ENCODE data around the gene RPS19.
A peak's percentile ranks its signal among the peaks of the same experiment; 100 is the strongest.
"Not testable (repeated sequence)": the region's sequence is repeated elsewhere in the genome, so short reads cannot be mapped to it uniquely, and the experiment has no call there.

The RPS19 gene

DNA sequence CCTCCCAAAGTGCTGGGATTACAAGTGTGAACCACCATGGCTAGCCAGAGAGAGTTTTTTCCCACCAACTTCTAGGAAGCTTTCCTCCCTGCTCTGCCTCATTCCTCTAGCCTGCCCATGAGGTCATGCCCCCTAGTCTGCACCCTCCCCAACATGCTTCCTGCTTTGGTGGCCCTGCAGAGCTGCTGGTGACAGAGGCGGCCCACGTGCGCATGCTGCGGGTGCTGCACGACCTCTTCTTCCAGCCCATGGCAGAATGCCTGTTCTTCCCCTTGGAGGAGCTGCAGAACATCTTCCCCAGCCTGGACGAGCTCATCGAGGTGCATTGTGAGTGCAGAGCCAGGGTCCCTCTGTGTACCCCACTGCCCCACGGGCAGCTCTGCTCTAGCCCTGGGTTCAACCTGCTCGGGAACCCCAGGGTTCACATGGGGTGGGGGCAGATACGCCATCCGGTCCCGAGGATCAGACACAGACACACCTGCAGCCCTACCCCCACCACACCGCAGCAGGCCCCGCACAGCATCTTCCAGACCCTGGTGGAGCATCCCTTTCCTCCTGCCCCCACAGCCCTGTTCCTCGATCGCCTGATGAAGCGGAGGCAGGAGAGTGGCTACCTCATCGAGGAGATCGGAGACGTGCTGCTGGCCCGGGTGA, 41.8 kb downstream of the RPS19 start:
- ATAC-seq = no peak
- no peak for DNase-seq

- DNase-seq (no peak), ATAC-seq (no peak)
Measured at GRCh38 chr19:41902594-41902993, 42.5 kb downstream of the RPS19 start.

DNA sequence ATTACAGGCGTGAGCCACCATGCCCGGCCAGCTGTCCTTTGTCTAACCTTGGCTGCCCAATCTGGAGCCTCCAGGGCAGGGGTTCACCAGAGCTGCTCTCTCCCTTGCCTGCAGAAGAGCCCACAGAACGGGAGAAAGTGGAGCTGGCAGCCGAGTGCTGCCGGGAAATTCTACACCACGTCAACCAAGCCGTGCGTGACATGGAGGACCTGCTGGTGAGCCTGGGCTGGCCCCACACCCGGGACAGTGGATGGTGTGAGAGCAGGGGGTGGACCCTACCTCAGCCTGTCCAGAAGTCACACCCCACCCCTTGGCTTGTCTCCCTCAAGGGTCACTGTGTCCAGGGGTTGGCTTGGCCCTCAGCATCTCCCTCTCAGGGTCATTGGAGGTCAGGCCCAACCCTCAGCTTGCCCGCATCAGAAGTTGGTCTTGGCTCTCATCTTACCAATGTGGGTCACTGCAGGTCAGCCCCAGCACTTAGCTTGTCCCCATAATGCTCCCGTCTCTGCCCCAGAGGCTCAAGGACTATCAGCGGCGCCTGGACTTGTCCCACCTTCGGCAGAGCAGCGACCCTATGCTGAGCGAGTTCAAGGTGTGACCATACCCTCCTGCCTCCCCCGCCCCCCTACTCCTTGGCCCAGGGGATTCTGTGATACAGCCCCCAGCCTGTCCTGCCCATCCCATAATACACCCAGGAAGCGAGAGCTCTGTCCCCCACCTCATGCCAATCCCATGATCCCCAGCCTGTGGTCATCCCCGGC, 43.3 kb downstream of the RPS19 start:
- no peak for ATAC-seq

DNA sequence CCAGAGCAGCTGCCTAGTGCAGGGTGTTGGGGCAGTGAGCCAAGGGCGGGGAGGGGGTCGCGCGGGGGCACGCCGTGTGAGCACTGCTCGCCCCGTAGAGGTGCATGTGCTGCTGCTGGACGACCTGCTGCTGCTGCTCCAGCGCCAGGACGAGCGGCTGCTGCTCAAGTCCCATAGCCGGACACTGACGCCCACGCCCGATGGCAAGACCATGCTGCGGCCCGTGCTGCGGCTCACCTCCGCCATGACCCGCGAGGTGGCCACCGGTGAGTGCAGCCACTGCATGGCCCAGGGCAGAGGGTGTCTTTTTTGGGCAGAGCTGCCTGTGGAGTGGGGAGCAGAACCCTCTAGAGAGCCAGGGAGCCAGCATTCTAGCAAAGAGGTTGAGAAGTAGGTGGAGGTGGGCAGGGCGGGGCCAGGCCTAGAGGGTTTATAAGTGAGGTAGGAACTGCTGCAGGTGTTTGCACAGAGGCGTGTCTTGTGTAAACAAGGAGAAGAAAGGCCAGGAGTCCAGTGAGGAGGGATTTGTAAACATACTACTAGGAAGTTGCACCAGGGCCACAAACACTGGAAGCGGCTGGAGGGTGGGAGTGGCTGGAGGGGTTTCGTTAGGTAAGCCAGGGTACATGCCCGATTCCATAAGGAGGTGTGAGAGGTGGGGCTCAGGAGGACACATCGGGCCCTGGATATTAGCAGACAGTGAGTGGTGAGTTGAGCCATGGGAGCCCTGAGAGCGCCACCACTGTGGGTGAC, 44.2 kb downstream of the RPS19 start:
- no peak for ATAC-seq
- DNase-seq = no peak

More for the DNA sequence above, 43.3 kb downstream of the RPS19 start:
- no peak for DNase-seq

- ATAC-seq = no peak
- no peak for DNase-seq
Measured at GRCh38 chr19:41905273-41906002, 45.4 kb downstream of the RPS19 start.

DNA sequence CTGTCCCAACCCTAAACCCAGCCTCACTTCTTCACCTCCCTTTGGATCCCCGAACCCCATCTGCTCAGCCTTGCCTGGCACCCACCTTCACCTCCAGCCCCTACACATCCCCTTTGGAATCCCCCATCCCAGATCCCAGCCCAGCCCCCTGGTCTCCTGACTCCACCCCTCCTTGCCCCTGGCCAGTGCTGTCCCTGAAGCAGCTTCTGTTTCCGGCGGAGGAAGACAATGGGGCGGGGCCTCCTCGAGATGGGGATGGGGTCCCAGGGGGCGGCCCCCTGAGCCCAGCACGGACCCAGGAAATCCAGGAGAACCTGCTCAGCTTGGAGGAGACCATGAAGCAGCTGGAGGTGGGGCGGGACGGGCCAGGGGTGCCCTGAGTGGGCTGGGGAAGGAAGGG, 46.2 kb downstream of the RPS19 start:
- DNase-seq (no peak), ATAC-seq (no peak)

DNA sequence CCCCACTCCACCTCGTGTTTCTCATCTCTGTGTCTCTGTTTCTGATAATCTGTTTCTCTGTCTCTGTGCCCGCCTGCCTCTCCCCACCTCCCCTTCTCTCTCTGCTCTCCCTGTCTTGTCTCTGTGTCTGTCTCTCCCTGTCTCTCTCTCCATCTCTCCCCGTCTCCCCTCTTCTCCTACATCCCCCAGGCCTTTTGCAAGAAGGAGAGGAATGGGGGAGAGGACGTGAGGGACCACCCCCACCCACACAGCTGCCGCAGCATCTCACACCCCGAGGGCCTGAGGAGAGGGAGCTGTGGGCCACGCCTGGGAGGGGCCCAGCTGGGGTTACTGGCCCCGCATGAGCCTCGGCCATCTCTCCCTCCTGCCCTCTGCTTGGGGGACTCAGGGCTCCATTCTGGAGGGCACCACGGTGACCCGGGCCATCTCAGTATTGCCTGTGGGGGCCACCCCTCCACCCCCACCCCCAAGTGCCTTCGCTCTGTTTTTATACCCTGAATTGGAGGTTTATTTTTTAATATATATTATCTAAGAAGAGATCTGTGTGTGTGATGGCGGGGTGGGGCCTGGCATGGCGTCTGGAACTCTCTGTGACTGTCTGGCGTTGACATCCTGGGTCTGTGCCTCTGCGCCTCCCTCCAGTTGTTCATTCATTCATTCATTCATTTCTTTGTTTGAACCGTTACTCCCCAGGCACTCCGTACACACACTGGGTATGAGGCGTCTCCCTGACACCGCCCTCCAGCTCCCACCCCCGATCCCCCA, 47.0 kb downstream of the RPS19 start:
- ATAC-seq (no peak), DNase-seq (no peak)

GRCh38 chr19:41907994-41908615, 48.0 kb downstream of the RPS19 start:
- ATAC-seq (no peak), DNase-seq (no peak)

DNA sequence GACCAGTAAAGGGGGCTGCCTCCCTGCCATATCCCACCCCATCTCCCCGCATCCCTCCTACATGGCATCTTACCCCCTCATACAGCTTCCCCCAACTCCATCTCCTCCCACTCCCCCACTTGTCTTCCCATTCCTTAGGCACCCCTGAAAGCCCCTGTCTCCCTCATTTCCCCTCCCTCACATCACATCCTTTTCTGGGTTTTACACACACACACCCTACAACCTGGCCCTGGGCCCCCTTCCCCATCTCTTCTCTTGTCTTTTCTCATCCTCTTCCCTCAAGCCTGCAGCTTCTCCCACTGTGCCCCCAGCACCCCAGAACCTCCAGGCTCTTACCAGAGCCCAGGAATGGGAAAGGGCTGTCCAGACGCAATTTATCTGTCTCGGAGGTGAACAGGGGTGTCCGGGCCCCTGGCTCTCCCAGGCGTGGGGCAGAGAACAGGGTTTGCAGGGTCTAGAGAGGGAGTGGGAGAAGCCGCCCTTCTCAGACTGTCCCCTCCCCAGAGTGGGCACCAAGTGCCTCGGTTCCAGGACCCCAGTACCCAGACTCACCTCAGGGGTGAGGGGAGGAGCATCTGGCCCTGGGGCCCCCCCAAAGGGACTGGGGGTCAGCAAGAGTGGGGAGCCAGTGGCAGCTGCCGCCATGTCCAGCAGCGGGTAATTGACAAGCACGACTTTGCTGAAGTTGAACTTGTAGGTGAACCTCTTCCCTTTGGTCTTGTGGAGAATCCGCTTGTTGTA, 48.8 kb downstream of the RPS19 start:
- ATAC-seq = no peak
- no peak for DNase-seq

DNA sequence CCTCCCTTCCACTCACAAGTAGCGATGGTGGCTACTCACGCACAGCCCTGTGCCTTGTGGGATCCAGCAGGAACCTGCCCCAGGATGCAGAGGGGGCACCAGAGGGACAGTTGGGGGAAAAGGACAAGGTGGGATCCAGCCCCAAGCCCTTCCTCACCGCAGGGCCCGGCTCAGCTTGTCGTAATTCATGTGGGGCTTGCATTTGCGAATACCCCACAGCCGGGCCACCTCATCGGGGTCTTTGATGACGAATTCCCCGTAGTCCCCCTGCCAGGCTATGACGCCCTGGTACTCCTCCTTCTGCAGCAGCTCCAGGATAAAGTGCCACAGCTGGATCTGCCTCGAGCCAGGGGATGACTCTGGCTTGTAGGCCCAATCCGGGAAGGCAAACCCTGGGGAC, 49.7 kb downstream of the RPS19 start:
- DNase-seq (no peak), ATAC-seq (no peak)

GRCh38 chr19:41910240-41910991, 50.4 kb downstream of the RPS19 start:
- ATAC-seq (peak; percentile 5), DNase-seq (no peak)

GRCh38 chr19:41910992-41911888, 51.2 kb downstream of the RPS19 start:
- DNase-seq (no peak), ATAC-seq (peak; percentile 12)

DNA sequence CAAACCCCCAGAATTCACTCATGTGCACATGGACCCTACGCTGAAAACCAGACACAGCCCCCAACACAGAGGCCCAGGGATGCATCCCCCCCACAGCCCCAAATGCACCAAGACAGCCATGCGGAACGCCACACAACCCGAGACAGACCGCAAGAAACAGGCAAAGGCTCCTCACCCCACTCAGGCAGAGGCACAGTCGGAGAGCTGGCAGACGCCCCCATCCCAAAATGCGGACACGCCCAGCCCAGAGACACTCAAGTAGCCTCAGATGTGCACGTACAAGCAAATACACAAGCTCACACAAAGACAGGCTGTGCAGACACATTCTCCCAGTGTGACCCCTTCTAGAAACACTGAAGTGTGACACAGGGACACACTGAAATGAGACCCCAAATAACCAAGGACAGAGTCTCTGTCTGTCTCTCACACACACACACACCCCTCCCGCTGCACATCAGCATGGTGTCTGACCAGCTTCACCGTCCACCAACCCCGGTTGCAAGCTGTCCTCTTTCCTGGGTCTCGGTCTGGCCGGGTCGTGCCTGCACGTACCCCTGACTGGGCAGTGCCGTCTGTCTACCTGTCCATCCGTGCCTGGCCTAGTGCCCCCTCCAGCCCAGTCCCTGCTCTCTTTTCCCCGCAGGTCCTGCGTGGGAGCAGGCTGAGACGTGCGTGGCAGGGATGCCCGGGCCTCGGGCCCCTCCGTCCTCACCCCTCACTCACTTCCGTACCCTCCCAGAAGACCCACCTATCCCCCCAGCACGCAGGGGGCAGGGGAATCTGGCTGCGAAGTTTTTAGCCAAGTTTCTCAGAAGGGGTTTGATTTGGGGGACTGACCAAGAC, 52.1 kb downstream of the RPS19 start:
- no peak for ATAC-seq

DNA sequence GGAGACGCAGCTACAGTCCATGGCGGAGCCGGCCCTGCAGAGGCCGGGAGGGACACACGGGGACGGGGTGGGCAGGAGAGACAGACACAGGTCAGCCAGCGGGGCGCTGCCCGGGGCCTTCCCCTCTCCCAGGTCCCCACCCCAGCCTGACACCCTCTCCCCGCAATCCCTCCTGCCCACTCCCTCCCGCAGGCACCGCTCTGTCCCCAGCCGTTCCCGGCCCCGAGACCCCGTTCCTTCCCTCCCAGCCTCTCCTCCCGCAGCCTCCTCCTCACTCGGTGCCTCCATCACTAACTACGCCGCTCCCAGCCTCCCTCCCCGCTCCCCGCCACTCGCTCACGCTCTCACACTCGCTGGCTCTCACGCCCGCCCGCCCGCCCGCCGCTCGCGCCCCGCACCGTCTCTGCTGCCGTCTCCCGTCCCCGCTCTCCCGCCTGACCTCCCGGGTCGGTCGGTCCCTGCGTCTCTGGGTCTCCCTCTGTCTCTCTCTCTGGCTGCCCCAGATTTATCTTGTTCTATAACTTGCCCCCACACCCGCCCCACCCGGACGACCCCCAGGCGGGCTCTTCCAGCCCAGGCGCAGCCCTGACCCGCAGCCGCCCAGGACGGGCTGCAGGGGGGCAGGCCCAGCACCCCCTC, 53.0 kb downstream of the RPS19 start:
- ATAC-seq = peak; percentile 11
- DNase-seq = no peak

More for the DNA sequence above, 52.1 kb downstream of the RPS19 start:
- DNase-seq = no peak

DNA sequence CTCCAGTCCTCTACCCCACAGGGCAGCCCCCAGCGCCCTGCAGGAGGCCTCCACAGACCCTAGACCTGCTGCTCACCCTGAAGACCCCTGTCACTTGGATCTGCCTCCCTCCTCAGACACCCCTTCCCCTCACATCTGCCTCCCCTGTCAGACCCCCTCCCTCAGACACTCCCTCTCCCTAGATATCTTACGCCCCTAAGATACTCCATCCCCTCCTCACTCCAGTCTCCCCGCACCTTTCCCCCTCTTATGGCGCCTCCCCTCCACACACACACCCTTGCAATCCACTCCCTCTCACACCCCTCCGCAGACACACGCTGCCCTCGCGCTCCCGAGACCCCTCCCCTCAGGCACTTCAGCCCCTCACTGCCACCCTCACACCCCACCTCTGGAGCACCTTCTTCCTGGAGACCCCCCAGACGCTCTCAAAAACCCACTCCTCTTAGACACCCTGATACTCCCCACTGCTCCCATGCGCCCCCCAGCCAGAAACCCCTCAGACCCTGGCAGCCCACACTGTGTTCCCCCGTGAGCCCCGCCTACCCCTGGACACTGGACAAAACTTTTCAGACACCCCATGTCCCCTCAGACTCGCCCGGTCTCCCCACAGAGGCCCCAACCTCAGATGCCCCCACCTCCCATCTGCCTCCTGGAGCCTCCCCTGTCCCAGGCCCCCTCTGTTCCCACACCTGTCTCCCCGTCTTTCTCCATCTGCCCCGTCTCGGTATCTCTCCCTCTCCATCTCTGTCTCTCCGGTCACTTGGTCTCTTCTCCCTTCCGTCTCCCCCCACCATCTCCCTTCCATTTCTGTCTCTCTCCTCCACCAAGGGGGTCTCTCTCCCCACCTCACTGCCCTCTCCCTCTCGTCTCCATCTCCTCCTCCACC, 53.7 kb downstream of the RPS19 start:
- ATAC-seq = no peak
- DNase-seq = no peak

DNA sequence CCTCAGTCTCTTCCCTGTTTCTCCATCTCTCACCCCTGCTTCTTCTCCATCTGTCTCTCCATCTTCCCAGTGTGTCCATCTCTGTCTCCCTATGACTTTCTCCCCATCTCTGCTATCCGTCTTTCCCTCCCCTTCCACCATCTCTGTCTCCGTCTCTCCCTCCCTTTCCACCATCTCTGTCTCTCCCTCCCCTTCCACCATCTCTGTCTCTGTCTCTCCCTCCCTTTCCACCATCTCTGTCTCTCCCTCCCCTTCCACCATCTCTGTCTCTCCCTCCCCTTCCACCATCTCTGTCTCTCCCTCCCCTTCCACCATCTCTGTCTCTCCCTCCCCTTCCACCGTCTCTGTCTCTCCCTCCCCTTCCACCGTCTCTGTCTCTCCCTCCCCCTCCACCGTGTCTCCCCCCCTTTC, 54.4 kb downstream of the RPS19 start:
- ATAC-seq, DNase-seq: not testable (repeated sequence)

Data from stimulated activated naive CD8-positive, alpha-beta T cell treated with anti-CD3 and anti-CD28 coated beads, Interleukin-15, Interleukin-2, amounts not matched to agents 100 U/mL and 50 U/mL, for 24 hours (primary cell).